ENCODE results near the gene MYO10.

GRCh38 chr5:16881251-16881650 is 54.8 kb downstream of the MYO10 start:
- TF ChIP-seq POLR2A (IDR thresholded peaks at IDR 0.05) (no peak), CTCF (IDR thresholded peaks at IDR 0.05 in 4 of 5, conservative IDR thresholded peaks at IDR 0.05 in 1 of 5) (no peak)
